Prostate gland (tissue), 2 donors: ENCODE results near the gene COMMD7. TPM values are rescaled to one million over a fixed set of nuclear protein-coding genes. Genes with fewer than 3 reads are reported as not detected.

Source experiments
- DNase-seq: peaks from one replicate; pipeline ENCODE4 v3.0.0-alpha.2; 2019; ENCODE audit warnings: low spot score
- H3K27ac ChIP-seq, 2 donors: fragments of 200-600 bp; sonication (generic); 2 replicates each; pipeline ENCODE4 v1.5.1; 2017 to 2019
- H3K27me3 ChIP-seq: fragments of 200-600 bp; sonication (generic); replicated peaks from 2 replicates; pipeline ENCODE4 v1.5.1; 2019; ENCODE audit not compliant: insufficient read depth
- H3K36me3 ChIP-seq, 2 donors: fragments of 200-600 bp; sonication (generic); 1 replicate in 1 of 2; 2 replicates in 1 of 2; pipeline versions ENCODE4 v1.5.1 to v1.8.1; 2017 to 2019
- H3K4me1 ChIP-seq: fragments of 200-600 bp; sonication (generic); replicated peaks from 2 replicates; pipeline ENCODE4 v1.5.1; 2019
- H3K4me3 ChIP-seq, 2 donors: fragments of 200-600 bp; sonication (generic); 2 replicates each; pipeline ENCODE4 v1.5.1; 2017 to 2019
- H3K9me3 ChIP-seq: fragments of 200-600 bp; sonication (generic); 2 replicates; pipeline ENCODE4 v1.5.1; 2017
- POLR2A ChIP-seq: fragments of 450-650 bp; IDR thresholded peaks from one replicate; pipeline ENCODE4 v1.6.1; 2016; ENCODE audit warnings: antibody characterized with exemption, mild to moderate bottlenecking
- POLR2AphosphoS5 ChIP-seq: sonication (generic); formaldehyde crosslinking; IDR thresholded peaks from one replicate; pipeline ENCODE4 v1.6.1; 2017; ENCODE audit warnings: antibody characterized with exemption
- WGBS: methylation state at CpG from one replicate; pipeline ENCODE4 v1.1.5; 2018; 5-methylcytosine and 5-hydroxymethylcytosine counted together
- intact Hi-C: fragments of 100-400 bp; cut with DNase I; formaldehyde crosslinking; loops from one replicate; pipeline ENCODE4 v1.14.2; 2022
- total RNA-seq, 2 donors: library from RNA; depleted of rRNA; stranded (reverse); fragments of >200 nt; gene quantifications; one replicate each; pipeline ENCODE4 v1.1.0, GENCODE V29; 2016
- TF ChIP-seq, protein P1 (sequence below), 4 experiments: fragments of 200-600 bp in 2 of 4; fragments of 450-650 bp in 2 of 4; sonication (generic) in 2 of 4; IDR thresholded peaks; 1 replicate in 3 of 4; 2 replicates in 1 of 4; pipeline ENCODE4 v1.5.1; 2016 to 2019; ENCODE audit warnings: antibody characterized with exemption in 4 of 4, mild to moderate bottlenecking in 2 of 4, moderate library complexity in 2 of 4

Gene COMMD7
- total RNA-seq, 2 donors from 2014 or later: 26.3 to 48.3 TPM

DNA sequence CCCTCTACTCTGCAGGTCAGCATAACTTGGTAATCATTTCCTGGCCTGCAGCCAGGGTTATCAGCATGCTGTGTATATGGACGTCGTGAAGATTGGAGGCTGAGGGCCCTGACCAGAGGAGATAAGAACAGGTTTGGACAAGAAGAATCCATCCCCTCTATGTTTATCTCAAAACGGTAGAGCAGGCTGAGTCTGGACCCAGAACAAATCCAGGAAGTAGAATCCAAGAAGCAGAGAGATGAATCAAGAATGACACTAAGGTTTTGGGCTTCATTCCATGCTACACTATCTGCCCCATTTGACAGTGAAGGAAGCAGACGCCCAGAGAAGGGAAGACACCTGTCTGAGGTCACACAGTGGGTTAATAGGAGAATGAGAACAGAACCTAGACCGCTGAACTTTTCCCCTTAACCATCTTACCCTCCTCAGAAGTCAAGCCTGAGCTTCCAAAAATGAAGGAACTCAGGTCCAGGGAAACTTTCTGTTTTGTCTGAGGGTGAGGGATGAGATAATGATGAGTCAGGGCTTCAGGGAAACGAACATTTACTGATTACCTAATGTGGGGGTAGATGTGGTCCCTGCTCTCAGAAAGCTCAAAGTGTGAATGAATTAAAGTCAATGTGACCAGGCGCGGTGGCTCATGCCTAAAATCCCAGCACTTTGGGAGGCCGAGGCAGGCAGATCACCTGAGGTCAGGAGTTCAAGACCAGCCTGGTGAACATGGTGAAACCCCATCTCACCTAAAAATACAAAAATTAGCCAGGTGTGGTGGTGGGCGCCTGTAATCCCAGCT lies 9.4 kb upstream of the COMMD7 start:
- TF ChIP-seq, protein P1, sequence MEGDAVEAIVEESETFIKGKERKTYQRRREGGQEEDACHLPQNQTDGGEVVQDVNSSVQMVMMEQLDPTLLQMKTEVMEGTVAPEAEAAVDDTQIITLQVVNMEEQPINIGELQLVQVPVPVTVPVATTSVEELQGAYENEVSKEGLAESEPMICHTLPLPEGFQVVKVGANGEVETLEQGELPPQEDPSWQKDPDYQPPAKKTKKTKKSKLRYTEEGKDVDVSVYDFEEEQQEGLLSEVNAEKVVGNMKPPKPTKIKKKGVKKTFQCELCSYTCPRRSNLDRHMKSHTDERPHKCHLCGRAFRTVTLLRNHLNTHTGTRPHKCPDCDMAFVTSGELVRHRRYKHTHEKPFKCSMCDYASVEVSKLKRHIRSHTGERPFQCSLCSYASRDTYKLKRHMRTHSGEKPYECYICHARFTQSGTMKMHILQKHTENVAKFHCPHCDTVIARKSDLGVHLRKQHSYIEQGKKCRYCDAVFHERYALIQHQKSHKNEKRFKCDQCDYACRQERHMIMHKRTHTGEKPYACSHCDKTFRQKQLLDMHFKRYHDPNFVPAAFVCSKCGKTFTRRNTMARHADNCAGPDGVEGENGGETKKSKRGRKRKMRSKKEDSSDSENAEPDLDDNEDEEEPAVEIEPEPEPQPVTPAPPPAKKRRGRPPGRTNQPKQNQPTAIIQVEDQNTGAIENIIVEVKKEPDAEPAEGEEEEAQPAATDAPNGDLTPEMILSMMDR (IDR thresholded peaks at IDR 0.05): no peak
- TF ChIP-seq POLR2AphosphoS5: no peak
- TF ChIP-seq POLR2A: no peak
- Histone ChIP-seq H3K27ac (no peak overlapping the region), H3K4me3 (no peak overlapping the region), H3K9me3 (no peaks in the 10 kb centered on the region), H3K36me3 (no peaks in the 10 kb centered on the region), H3K4me1 (no peaks in the 10 kb centered on the region), H3K27me3 (no peaks in the 10 kb centered on the region)
- DNase-seq: no peak
- 64% methylated on average over 10 of the region's 10 CpGs for WGBS
- intact Hi-C loops: no loop called here

DNA sequence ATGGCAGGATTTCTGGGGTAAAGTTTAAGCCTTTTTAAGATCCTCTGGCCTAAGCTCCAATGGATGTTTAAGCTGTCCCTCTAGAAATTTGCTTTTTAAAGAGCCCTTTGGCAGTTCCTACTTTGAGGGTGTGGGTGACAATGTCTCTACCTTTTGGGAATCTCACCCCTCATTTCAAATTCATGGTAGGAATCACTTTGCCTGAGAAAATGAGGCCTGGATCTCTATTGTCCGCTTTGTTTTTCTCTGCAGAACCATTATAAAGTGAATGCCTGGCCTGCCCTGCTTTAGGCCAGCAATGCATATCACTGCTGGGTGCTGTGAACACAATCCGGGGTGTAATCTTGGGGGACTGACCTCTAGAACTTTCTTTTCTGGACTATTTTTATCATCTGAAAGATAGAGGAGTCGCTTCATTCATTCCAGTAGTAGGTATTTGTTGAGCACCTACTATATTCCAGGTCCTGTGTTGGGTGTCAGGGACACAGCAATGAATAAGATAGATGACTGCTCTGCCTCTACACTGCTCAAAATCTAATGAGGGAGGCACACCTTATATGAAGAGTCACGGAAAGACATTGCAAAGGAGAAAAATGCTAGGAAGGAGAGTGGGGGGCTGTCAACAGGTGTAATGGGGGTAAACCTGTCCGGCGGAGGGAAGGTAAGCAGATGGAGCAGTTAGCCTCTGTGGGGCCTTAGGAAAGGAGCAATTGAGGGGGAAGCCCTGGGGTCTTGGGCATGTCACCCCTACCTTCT lies 8.6 kb upstream of the COMMD7 start:
- no peaks in the 10 kb centered on the region for H3K27me3 ChIP-seq
- H3K36me3 ChIP-seq: no peaks in the 10 kb centered on the region
- H3K27ac ChIP-seq: no peak overlapping the region
- intact Hi-C loops: no loop called here
- no peak overlapping the region for H3K4me3 ChIP-seq
- WGBS: 89% methylated on average over 6 of the region's 6 CpGs
- H3K4me1 ChIP-seq: no peaks in the 10 kb centered on the region
- no peaks in the 10 kb centered on the region for H3K9me3 ChIP-seq
- DNase-seq: no peak
- TF ChIP-seq POLR2AphosphoS5: no peak
- TF ChIP-seq, protein P1 (IDR thresholded peaks at IDR 0.05): no peak
- TF ChIP-seq POLR2A: no peak

- Histone ChIP-seq H3K27ac (no peak overlapping the region), H3K9me3 (no peaks in the 10 kb centered on the region), H3K4me1 (no peaks in the 10 kb centered on the region), H3K4me3 (no peak overlapping the region), H3K27me3 (no peaks in the 10 kb centered on the region), H3K36me3 (no peaks in the 10 kb centered on the region)
- TF ChIP-seq POLR2AphosphoS5 (no peak), POLR2A (no peak)
- TF ChIP-seq, protein P1 (IDR thresholded peaks at IDR 0.05): no peak
- no peak for DNase-seq
- intact Hi-C loops: no loop called here
Measured at GRCh38 chr20:32751293-32751692, 8.0 kb upstream of the COMMD7 start.

DNA sequence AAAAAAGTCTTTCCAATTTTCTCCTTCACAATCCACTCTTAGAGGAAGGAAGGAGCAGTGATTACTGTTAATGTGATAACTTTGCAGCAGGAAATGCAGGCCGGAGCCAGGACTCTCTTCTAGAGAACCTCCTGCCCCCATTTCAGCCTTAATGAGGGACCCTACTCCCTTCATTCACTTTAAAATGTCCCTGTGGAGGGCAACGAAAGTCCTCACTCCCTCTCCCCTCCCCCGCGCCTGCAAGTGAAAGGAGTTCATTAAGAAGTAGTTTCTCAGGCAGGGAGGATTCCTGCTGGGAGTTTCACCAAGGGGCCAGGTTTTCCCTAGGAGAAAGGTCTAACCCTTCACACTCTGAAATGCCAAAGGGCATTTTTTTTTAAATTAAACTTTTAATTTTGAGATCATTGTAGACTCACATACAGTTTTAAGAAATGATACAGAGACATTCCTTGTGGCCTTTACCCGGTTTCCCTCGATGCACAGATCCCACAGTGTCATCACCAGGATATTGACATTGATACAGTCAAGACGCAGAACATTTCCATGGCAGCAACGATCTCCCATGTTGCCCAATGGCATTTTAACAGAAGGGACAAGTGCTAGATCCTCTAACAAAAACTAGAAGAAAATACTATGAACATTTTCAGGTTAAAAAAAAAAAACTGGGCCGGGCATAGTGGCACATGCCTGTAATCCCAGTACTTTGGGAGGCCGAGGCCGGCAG lies 6.8 kb upstream of the COMMD7 start:
- TF ChIP-seq, protein P1 (IDR thresholded peaks at IDR 0.05): no peak
- TF ChIP-seq POLR2AphosphoS5 (no peak), POLR2A (no peak)
- Histone ChIP-seq H3K36me3 (no peaks in the 10 kb centered on the region), H3K4me1 (no peaks in the 10 kb centered on the region), H3K9me3 (no peaks in the 10 kb centered on the region), H3K4me3 (no peak overlapping the region), H3K27ac (no peak overlapping the region), H3K27me3 (no peaks in the 10 kb centered on the region)
- no peak for DNase-seq
- intact Hi-C loops: no loop called here
- WGBS: 81% methylated on average over 11 of the region's 11 CpGs
